Stimulated activated CD4-positive, alpha-beta T cell treated with anti-CD3 and anti-CD28 coated beads, Interleukin-1b, Interleukin-23, amount 100 ng/mL, for 4 hours (primary cell): ENCODE measurements around the gene IL23R.
A peak's percentile ranks its signal among the peaks of the same experiment; 100 is the strongest.

Source experiments
- DNase-seq, 2 donors: peaks; one replicate each; pipeline ENCODE4 v3.0.0-alpha.2; 2020; ENCODE audit warnings: low read depth in 2 of 2

The IL23R gene

GRCh38 chr1:67148516-67149178, 17.6 kb upstream of the IL23R start:
- DNase-seq = no peak

DNA sequence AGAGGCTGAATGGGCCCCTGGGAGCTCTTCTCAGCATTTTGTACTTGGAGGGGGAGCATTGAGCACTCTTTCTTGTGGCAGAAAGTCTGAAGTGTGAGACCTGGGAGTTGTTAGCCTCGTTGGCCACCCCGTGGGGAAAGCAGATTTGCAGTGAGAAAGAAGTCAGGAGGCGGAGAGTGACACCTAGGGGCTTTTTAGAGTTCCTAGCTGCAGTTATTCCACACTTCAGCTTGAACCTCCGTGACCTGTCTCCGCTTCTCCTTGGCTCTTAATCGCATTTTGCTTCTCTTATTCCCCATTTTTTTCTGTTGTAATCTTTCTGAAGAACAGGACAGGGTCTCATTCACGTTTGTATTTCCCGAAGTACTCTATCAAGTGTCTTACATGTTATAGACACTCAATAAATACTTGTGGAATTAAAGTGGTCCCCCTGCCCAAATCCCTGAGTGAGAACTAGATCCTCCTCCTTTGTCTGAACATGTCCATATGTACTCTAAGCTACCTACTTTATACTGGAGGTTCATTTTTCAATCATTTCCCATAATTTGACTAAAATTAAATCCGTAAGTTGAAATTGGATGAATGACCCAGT, 17.0 kb upstream of the IL23R start:
- DNase-seq = peak in 1 of 2 donors; percentile 43

DNA sequence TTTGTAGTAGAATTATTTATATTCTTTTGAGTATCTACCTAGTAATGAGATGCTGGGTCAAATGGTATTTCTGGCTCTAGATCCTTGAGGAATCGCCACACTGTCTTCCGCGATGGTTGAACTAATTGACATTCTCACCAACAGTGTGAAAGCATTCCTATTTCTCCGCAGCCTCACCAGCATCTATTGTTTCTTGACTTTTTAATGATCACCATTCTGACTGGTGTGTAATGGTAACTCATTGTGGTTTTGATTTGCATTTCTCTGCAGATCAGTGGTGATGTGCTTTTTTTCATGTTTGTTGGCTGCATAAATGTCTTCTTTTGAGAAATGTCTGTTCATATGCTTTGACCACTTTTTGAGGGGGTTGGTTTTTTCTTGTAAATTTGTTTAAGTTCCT, 15.3 kb upstream of the IL23R start:
- no peak for DNase-seq

- no peak for DNase-seq
These were observed 7.9 kb upstream of the IL23R start for GRCh38 chr1:67158401-67158800.

DNA sequence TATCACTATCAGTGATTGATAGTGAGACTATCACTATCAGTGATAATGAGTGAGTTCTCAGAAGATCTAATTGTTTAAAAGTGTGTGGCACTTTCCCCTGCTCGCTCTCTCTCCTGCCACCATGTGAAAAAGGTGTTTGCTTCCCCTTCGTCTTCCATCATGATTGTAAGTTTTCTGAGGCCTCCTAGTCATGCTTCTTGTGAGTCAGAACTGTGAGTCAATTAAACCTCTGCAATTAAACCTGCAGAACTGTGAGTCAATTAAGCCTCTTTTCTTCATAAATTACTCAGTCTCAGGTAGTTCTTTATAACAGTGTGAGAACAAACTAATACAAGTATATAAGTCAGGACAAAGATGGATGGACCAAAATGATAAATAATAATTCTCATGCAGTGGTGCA, 7.0 kb upstream of the IL23R start:
- no peak for DNase-seq

- DNase-seq = no peak
These were observed 3.3 kb upstream of the IL23R start for GRCh38 chr1:67162954-67163353.

DNA sequence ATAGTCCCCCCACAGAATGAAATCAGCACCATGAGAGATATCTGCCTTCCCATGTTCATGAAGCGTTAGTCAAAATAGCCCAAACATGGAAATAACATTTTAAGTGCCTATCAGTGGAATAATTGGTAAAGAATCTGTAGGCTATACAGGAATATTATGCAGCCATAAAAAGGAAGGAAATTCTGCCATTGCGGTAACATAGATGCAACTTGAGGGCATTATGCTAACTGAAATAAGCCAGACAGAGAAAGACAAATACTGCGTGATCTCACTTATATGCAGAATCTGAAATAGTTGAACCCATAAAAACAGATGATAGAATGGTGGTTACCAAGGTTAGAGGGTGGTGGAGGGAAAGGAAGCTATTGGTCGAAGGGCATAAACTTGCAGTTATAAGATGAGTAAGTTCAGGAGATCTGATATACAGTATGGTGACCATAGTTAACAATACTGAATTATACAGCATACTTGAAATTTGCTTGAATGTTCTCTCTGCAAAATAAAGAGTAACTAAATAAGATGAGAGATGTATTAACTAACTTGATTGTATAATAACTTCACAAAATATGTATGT, 699 bp upstream of the IL23R start:
- DNase-seq = no peak

- no peak for DNase-seq
These were observed 3.2 kb downstream of the IL23R start for GRCh38 chr1:67169496-67169895.

- DNase-seq = no peak
These were observed 3.7 kb downstream of the IL23R start for GRCh38 chr1:67169932-67170331.

DNA sequence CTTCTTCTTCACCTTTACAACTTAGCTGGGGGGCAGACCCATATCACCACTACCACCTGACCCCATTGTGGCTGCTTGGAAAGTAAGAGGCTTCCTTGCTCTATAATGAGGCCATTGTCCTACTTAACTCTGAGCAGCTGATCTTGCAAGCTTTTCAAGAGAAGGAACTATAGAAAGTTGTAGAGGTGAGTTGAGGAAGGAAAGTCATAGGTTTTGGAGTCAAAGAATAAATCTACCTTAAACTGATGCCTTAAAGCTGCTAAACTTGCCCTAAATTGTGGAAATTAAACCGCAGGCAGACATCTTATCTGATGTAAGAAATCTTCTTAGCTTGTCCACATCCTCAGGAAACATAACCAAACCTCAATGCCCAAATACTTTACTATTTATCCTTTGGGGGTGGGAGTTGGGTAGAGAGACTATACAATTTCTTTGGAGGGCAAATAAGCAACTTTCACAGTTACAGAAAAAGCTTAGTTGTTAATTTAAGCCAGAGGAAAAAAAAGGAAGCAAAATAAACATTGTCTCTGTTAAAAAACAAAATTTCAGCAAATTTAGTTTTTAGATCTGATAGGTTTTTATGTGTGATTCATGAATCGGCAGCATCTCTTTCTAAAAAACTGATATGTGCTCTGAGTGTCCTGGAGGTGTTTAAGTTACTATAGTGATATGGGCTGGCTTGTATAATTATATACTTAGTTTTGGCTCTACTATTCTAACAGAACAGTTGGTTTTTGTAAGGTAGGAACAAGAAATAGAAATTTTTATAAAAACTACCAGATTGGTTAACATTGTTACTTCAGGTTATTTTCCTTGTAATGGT, 4.7 kb downstream of the IL23R start:
- DNase-seq = no peak

- DNase-seq = no peak
These were observed 5.3 kb downstream of the IL23R start for GRCh38 chr1:67171574-67171955.

DNA sequence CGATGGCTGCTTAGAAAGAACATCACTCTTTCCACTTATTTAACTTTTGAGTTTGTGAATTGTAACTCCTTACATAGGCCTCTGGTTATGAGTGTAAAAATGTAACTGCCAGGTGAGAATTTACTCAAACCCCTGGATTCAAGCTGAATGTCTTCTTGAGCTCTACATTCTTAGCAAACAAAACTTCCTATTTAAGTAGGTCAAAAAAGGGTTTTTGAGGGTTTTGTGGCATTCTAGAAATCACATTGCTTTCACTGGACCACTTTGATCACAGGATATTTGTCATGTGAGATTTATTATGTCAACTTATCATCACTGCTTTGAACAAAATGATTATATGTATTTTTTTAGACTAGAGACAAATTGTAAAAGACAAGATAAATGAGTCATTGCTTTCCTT, 5.7 kb downstream of the IL23R start:
- DNase-seq = no peak

DNA sequence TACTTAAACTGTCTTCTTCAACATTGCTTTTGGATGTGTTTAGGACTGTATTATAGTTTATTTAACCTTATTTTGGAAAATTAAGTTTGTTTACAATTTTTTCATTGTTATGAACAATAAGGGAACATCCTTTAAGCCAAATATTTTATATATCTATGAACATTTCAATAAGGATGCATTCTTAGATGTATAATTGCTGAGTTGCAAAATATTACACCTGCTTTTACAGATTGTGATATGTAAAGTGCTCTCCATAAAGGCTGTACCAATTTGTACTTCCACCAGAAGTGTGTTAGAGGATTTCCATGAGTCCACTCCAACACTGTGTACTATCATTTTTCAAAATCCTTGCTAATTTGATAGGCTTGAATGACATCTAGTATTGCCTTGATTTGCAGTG, 7.7 kb downstream of the IL23R start:
- DNase-seq = no peak

DNA sequence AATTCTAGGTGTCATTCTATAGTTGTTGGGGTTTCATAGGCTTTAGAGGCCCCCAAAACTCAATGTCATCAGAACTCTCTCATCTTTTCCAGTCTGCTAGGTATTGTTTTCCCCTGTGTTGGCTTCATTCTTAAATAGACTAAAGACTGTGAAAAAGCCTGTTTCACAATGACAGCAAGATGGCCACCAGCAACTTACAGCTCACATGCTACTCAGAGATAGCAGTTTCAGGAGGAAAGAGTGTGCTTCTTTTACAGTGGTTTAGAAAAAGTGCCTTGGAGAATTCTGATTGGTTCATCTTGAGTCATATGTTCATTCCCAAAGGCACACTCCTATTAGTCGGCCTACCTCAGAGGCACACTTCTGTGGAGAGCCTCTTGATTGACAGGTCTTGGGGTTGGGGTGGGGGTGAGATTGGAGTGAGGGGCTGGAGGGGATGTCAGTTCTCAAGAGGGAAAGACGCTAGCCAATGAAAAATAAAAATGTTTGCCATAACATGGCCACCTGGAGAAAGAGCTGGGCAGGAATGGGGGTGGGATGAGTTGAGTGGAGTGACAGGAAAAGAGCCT, 8.5 kb downstream of the IL23R start:
- DNase-seq = no peak

DNA sequence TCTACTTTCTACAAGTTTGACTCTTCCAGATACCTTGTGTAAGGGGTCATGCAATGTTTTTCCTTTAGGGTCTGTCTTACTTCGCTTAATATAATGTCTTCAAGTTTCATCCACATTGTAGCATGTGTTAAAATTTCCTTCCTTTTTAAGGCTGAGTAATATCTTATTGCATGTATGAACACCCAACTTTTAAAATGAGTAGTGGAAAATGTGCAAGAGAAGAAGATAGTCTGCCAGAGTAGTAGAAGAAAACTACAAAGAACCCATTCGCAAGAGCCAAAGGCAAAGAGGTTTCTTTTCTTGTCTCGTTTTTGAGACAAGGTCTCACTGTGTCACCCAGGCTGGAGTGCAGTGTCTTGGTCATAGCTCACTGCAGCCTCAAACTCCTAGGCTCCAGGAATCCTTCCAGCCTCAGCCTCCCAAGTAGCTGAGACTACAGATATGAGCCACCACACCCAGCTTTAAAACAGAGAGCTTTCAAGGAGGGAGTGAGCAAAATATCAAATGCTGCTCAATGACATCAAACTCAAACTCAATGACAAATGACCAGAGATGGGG, 9.4 kb downstream of the IL23R start:
- DNase-seq = no peak

DNA sequence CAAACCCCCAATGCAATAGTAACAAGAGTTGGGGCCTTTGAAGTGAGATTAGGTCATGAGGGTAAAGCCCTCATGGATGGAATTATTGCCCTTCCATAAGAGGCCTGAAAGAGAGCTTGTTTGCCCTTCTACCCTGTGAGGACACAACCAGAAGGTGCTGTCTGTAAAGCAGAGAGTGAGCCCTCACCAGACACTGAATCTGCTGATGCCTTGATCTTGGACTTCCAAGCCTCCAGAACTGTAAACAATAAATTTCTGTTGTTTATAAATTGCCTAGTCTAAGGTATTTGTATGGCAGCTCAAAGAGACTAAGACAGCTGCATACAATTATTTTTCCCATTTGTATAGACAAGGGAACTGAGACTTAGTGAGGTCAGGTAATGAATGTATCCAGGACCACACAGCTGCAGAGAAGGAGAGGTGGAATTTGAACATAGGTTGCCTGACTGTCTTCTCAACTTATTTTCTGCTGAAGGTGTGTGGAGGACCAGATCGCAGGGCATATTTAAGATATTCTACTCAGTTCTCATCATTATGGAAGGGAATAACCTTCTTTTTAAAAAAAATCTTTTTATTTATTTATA, 18.7 kb downstream of the IL23R start:
- no peak for DNase-seq

GRCh38 chr1:67188137-67188536, 21.9 kb downstream of the IL23R start:
- DNase-seq = no peak

DNA sequence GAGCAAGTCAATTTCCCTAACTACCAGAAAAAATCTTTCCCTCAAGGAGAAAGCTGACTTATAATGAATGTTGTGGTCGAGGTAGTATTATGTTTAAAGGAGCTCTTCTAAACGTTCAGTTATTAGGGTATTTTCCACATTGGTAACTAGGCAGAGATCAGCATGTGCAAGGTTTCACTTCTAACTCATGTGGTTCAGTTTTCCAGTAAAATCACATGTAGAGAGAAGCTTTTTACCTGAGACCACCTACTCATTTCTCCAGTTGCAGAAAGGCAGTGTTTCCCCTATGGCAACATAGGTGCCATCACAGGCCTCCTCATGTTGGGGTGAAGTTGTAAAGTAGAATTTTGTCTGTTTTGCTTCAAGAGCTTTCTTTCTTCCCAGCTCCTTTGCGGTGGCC, 23.7 kb downstream of the IL23R start:
- no peak for DNase-seq

DNA sequence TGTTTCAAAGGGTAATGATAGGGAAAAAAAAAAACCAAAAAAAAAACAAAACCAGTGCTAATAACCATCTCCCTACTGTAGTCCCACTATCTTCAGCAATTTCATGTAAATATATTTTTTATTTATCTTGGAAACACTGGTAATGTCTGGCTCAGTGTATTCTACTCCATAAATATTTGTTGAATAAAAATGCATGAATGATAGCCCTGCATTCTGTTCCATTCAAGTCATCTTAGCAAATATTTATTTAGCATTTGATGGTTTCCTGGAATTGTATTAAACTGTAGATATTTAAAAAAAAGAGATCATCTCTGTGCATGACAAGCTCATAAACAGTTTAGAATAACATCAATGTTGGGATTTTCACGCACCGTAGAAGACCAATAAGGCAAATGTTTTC, 24.2 kb downstream of the IL23R start:
- DNase-seq = no peak

- no peak for DNase-seq
These were observed 24.7 kb downstream of the IL23R start for GRCh38 chr1:67190942-67191341.

DNA sequence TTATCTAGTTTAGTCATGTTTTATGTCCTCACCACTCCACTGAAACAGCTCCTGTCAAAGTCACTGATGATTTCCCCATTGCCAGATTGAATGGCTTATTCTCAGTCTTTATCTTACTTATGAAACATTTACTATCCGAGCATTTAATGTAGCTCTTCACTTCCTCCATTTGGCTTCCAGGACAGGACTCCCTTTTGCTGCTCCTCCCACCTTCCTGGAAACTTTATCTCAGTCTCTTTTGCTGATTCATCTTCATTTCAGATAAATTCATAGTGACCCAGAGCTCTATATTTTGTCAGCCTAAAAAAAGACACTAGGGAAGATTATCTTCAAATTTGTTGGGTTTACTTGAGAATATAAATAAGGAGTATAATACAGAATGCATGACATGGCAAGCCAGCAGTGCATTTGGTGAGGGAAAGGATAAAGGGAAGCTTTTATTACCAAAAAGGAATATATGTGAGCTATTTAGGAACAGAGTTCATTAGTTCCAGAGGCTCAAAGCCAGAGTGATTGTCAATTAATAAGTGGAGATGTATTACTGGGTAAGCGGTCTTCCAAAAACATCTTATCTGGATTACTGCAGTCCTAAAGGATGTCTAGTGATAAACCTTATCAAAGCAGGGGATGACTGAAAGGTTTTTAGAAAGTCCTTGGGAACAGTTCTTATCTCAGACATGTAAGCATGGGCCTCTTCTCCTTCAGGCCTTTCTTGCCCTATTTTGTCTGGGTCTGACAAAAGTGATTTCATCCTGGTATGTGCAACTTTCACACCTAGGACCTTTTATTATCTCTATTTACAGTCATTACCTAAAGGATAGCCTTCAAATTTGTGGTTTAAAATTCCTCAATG, 25.6 kb downstream of the IL23R start:
- DNase-seq = no peak
